Measurements from ENCODE around the gene ISG20. TPM values are rescaled to one million over a fixed set of nuclear protein-coding genes. Genes with fewer than 3 reads are reported as not detected.

The ISG20 gene
- total RNA-seq, 1 experiment from 2014 or later: 14.9 TPM

- TF ChIP-seq REST (IDR thresholded peaks at IDR 0.05; ENCODE audit: insufficient read depth in 1 of 2, low read depth in 2 of 2, low read length in 1 of 2) (no peak), TCF7L2 (IDR thresholded peaks at IDR 0.05; ENCODE audit: low read depth, low read length) (no peak), CTCF (IDR thresholded peaks at IDR 0.05) (no peak), POLR2AphosphoS5 (IDR thresholded peaks at IDR 0.05; ENCODE audit: low read depth, low read length) (no peak), SIN3A (IDR thresholded peaks at IDR 0.05; ENCODE audit: borderline replicate concordance, insufficient read depth, low read depth, low read length) (no peak)
- ATAC-seq (no peak), DNase-seq (ENCODE audit: low read depth, low spot score) (no peak)
- H3K27me3 ChIP-seq (ENCODE audit: control insufficient read depth, insufficient read depth, low read length): peaks cover 30% of the 10 kb centered on the region
- H3K9me3 ChIP-seq (ENCODE audit: control insufficient read depth, insufficient read depth, low read depth, low read length): no peaks in the 10 kb centered on the region
- CTCF ChIA-PET: no interaction called here
- no peak overlapping the region for H3K27ac ChIP-seq (ENCODE audit: low read length)
- H3K36me3 ChIP-seq (ENCODE audit: control insufficient read depth, insufficient read depth, low read length): no peaks in the 10 kb centered on the region
- POLR2A ChIA-PET: no interaction called here
- H3K4me1 ChIP-seq (ENCODE audit: control insufficient read depth, insufficient read depth, low read length): no peaks in the 10 kb centered on the region
- no peak overlapping the region for H3K4me3 ChIP-seq (ENCODE audit: low read depth in 2 of 2, low read length in 2 of 2)
- in situ Hi-C loops (cut with HindIII; ENCODE audit: low pct_unique_long_range_greater_than_20kb, low sequenced_read_pairs) (no loop called here), intact Hi-C loops (cut with micrococcal nuclease; ENCODE audit: unreplicated experiment) (loop anchor here (5.0 kb wide), 1 partner anchor 46 kb away; no protein-coding TSS in a partner anchor)
- BruUV-seq (replicated peaks): no TSS peak
These were observed 64.2 kb downstream of the ISG20 start for GRCh38 chr15:88702983-88703382.

GRCh38 chr15:88703533-88703932, 64.7 kb downstream of the ISG20 start:
- Histone ChIP-seq H3K27ac (ENCODE audit: low read length) (no peak overlapping the region), H3K4me3 (ENCODE audit: low read depth in 2 of 2, low read length in 2 of 2) (no peak overlapping the region), H3K9me3 (ENCODE audit: control insufficient read depth, insufficient read depth, low read depth, low read length) (no peaks in the 10 kb centered on the region), H3K36me3 (ENCODE audit: control insufficient read depth, insufficient read depth, low read length) (no peaks in the 10 kb centered on the region), H3K27me3 (ENCODE audit: control insufficient read depth, insufficient read depth, low read length) (peaks cover 24% of the 10 kb centered on the region), H3K4me1 (ENCODE audit: control insufficient read depth, insufficient read depth, low read length) (no peaks in the 10 kb centered on the region)
- CTCF ChIA-PET: no interaction called here
- BruUV-seq (replicated peaks): no TSS peak
- POLR2A ChIA-PET: no interaction called here
- no peak for TF ChIP-seq SIN3A (IDR thresholded peaks at IDR 0.05; ENCODE audit: borderline replicate concordance, insufficient read depth, low read depth, low read length)
- no peak for DNase-seq (ENCODE audit: low read depth, low spot score)
- in situ Hi-C loops (cut with HindIII; ENCODE audit: low pct_unique_long_range_greater_than_20kb, low sequenced_read_pairs) (no loop called here), intact Hi-C loops (cut with micrococcal nuclease; ENCODE audit: unreplicated experiment) (loop anchor here (5.0 kb wide), 1 partner anchor 46 kb away; no protein-coding TSS in a partner anchor)
- ATAC-seq: no peak

GRCh38 chr15:88704791-88705768, 66.3 kb downstream of the ISG20 start:
- peak overlapping the region; percentile 24 to 32 for H3K4me3 ChIP-seq (ENCODE audit: low read depth in 2 of 2, low read length in 2 of 2)
- peaks cover 21% of the 10 kb centered on the region for H3K27me3 ChIP-seq (ENCODE audit: control insufficient read depth, insufficient read depth, low read length)
- H3K4me1 ChIP-seq (ENCODE audit: control insufficient read depth, insufficient read depth, low read length): no peaks in the 10 kb centered on the region
- peak; percentile 45 for ATAC-seq
- POLR2A ChIA-PET: no interaction called here
- intact Hi-C loops (cut with micrococcal nuclease; ENCODE audit: unreplicated experiment) (loop anchor here (5.0 kb wide), 1 partner anchor 48 kb away; no protein-coding TSS in a partner anchor), in situ Hi-C loops (cut with HindIII; ENCODE audit: low pct_unique_long_range_greater_than_20kb, low sequenced_read_pairs) (no loop called here)
- no peak overlapping the region for H3K27ac ChIP-seq (ENCODE audit: low read length)
- no peaks in the 10 kb centered on the region for H3K36me3 ChIP-seq (ENCODE audit: control insufficient read depth, insufficient read depth, low read length)
- no peak for DNase-seq (ENCODE audit: low read depth, low spot score)
- CTCF ChIA-PET: no interaction called here
- no peak for TF ChIP-seq SIN3A (IDR thresholded peaks at IDR 0.05; ENCODE audit: borderline replicate concordance, insufficient read depth, low read depth, low read length)
- TF ChIP-seq TCF7L2 (IDR thresholded peaks at IDR 0.05; ENCODE audit: low read depth, low read length): no peak
- TF ChIP-seq REST (IDR thresholded peaks at IDR 0.05; ENCODE audit: insufficient read depth in 1 of 2, low read depth in 2 of 2, low read length in 1 of 2): no peak
- no peak for TF ChIP-seq POLR2AphosphoS5 (IDR thresholded peaks at IDR 0.05; ENCODE audit: low read depth, low read length)
- TF ChIP-seq CTCF (IDR thresholded peaks at IDR 0.05): no peak
- H3K9me3 ChIP-seq (ENCODE audit: control insufficient read depth, insufficient read depth, low read depth, low read length): no peaks in the 10 kb centered on the region
- no TSS peak for BruUV-seq (replicated peaks)
